GM10847 (cell line): ENCODE results near the gene IFT172.
A peak's percentile ranks its signal among the peaks of the same experiment; 100 is the strongest.

Experiments
- POLR2A ChIP-seq: IDR thresholded peaks from 2 replicates; pipeline ENCODE4 v1.6.1; 2011; ENCODE audit not compliant: insufficient read length; ENCODE audit errors: extremely low read depth

The IFT172 gene

DNA sequence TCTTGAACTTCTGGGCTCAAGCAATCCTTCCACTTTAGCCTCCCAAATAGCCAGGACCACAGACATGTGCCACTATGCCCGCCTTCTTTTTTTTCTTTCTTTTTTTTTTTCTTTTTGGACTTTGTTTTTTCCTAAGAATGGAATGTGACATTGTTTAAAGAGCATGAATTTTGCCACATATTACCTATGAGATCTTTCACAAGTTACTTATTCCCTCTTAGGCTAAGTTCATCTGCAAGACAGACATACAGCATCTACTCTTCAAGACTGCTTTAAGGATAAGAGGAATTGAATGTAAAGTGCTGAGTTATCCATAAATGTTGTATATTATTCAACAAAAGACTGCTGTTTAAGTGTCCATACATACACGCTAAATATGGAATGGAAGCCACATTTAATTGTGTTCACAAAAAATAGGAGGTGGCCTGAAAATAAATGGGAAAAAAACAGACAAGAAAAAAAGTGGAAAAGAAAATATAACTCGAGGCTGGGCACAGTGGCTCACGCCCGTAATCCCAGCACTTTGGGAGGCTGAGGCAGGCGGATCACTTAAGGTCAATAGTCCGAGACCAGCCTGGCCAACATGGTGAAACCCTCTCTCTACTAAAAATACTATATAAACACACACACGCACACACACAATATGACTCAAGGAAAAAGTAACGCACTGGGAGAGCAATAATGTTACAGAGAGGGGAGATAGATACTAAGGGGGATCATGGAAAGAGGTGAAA, 77.0 kb downstream of the IFT172 start:
- TF ChIP-seq POLR2A, result no peak

GRCh38 chr2:27409321-27410073, 80.0 kb downstream of the IFT172 start, which contains the start of gene PPM1G:
Gene PPM1G, minus strand, starts transcription at chr2:27409591. Its CDS starts 169 bp downstream, at chr2:27409422.
- peak; percentile 92 for TF ChIP-seq POLR2A

DNA sequence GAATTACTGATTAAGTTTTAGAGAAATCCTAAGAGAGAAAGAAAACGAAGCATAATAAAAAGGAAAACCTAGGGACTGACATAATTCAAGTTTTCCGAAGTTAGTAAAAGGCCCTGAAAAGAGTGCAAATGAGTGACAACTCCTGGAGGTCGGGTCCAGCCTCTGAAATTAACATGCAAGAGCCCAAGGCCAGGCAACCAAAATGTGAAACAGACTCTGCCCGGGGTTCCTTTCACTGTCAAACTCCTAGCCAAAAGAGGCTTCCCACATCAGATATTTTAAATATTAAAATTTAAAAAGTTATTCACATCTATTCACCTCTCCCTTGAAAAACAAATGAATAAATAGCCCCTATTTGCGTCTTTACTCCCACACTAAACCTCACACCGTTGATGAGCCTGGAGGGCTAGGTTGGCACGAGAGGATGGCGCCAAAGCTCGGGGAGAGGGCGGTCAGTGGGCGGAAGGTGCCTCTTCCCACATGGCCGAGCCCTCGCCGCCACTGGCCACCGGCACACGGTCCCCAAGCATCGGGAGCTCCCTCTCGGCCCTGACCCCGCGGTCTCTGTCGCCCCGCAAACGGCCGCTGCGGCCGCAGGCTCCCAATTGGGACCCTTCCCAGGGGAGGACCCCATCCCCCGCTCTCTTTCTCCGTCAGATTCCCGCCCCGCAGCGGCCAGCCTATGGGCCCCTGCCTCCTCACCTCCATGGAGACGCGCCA, 80.8 kb downstream of the IFT172 start:
- no peak for TF ChIP-seq POLR2A

- no peak for TF ChIP-seq POLR2A
Measured at GRCh38 chr2:27407798-27408491, 81.6 kb downstream of the IFT172 start.

GRCh38 chr2:27400348-27401135, 89.0 kb downstream of the IFT172 start:
- no peak for TF ChIP-seq POLR2A

- no peak for TF ChIP-seq POLR2A
Measured at GRCh38 chr2:27398962-27399361, 90.6 kb downstream of the IFT172 start.
